GM21529 (cell line): Measurements from ENCODE around the gene KCNG2.

Experiments used
- ATAC-seq: cut with Tn5 transposase; IDR thresholded peaks from one replicate; pipeline ENCODE4 v1.9.1; 2021; ENCODE audit not compliant: unreplicated experiment

KCNG2 gene

GRCh38 chr18:79798346-79798998 is 734 bp downstream of the KCNG2 start:
- ATAC-seq: no peak

GRCh38 chr18:79798999-79799370 is 1.2 kb downstream of the KCNG2 start:
- no peak for ATAC-seq

GRCh38 chr18:79799619-79800370 is 2.1 kb downstream of the KCNG2 start:
- ATAC-seq: no peak

GRCh38 chr18:79800371-79801180 is 2.8 kb downstream of the KCNG2 start:
- no peak for ATAC-seq

GRCh38 chr18:79801217-79801616 is 3.5 kb downstream of the KCNG2 start:
- ATAC-seq: no peak

GRCh38 chr18:79801641-79802040 is 3.9 kb downstream of the KCNG2 start:
- no peak for ATAC-seq

- ATAC-seq: no peak
Observed at GRCh38 chr18:79802298-79802697, 4.6 kb downstream of the KCNG2 start.

GRCh38 chr18:79803611-79804051 is 5.9 kb downstream of the KCNG2 start:
- no peak for ATAC-seq

GRCh38 chr18:79804130-79804787 is 6.5 kb downstream of the KCNG2 start:
- no peak for ATAC-seq

- no peak for ATAC-seq
Observed at GRCh38 chr18:79805211-79805887, 7.6 kb downstream of the KCNG2 start.

- no peak for ATAC-seq
Observed at GRCh38 chr18:79805926-79806487, 8.3 kb downstream of the KCNG2 start.

GRCh38 chr18:79806976-79807841 is 9.5 kb downstream of the KCNG2 start:
- ATAC-seq: no peak

- ATAC-seq: no peak
Observed at GRCh38 chr18:79809482-79810192, 11.9 kb downstream of the KCNG2 start.

- no peak for ATAC-seq
Observed at GRCh38 chr18:79812052-79812451, 14.3 kb downstream of the KCNG2 start.

- ATAC-seq: no peak
Observed at GRCh38 chr18:79814373-79814772, 16.6 kb downstream of the KCNG2 start.

- ATAC-seq: no peak
Observed at GRCh38 chr18:79815657-79816056, 17.9 kb downstream of the KCNG2 start.

GRCh38 chr18:79816092-79816491 is 18.4 kb downstream of the KCNG2 start:
- no peak for ATAC-seq

- ATAC-seq: no peak
Observed at GRCh38 chr18:79816981-79817606, 19.4 kb downstream of the KCNG2 start.
